ENCODE results near the gene FAM222A. TPM values are rescaled to one million over a fixed set of nuclear protein-coding genes. Genes with fewer than 3 reads are reported as not detected.
"Not testable (repeated sequence)": the region's sequence is repeated elsewhere in the genome, so short reads cannot be mapped to it uniquely, and the experiment has no call there.

The FAM222A gene
- total RNA-seq, 4 donors from 2014 or later = 0.54 to 3.7 (median 0.92) TPM

- Histone ChIP-seq H3K9me3 (no peaks in the 10 kb centered on the region), H3K27me3 (peaks cover 20% of the 10 kb centered on the region), H3K4me1 (no peaks in the 10 kb centered on the region), H3K4me3 (no peak overlapping the region), H3K36me3 (no peaks in the 10 kb centered on the region), H3K27ac (no peak overlapping the region)
- no peak for ATAC-seq
- TF ChIP-seq POLR2A (IDR thresholded peaks at IDR 0.05) = no peak
- no peak for TF ChIP-seq POLR2AphosphoS5 (IDR thresholded peaks at IDR 0.05)
- TF ChIP-seq, protein P1, sequence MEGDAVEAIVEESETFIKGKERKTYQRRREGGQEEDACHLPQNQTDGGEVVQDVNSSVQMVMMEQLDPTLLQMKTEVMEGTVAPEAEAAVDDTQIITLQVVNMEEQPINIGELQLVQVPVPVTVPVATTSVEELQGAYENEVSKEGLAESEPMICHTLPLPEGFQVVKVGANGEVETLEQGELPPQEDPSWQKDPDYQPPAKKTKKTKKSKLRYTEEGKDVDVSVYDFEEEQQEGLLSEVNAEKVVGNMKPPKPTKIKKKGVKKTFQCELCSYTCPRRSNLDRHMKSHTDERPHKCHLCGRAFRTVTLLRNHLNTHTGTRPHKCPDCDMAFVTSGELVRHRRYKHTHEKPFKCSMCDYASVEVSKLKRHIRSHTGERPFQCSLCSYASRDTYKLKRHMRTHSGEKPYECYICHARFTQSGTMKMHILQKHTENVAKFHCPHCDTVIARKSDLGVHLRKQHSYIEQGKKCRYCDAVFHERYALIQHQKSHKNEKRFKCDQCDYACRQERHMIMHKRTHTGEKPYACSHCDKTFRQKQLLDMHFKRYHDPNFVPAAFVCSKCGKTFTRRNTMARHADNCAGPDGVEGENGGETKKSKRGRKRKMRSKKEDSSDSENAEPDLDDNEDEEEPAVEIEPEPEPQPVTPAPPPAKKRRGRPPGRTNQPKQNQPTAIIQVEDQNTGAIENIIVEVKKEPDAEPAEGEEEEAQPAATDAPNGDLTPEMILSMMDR (IDR thresholded peaks at IDR 0.05) = no peak
- TF ChIP-seq EP300 (IDR thresholded peaks at IDR 0.05) = no peak
- 73 to 95% methylated on average over 3 of the region's 3 CpGs for whole genome bisulfite sequencing, 2 donors (ENCODE audit: low coverage in 1 of 2)
These were observed 24.2 kb upstream of the FAM222A start for GRCh38 chr12:109689426-109689825.

DNA sequence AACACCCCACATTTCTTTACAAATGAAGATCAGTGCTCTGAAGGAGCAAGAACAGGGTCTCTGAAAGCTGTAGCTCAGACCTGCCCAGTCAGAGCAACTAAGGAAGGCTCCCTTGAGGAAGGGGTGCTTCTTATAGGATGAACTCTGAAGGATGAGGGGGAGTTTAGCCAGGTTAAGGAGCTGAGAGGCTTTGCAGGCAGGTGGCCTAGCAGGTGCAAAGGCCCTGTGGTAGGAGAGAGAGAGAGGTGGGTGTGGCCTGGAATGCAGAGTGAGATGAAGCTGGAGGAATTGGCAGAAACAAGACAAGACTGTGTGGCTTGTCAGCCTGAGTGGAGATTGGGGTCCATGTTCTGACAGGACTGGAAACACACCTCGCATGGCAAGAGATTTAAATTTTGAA, 20.5 kb upstream of the FAM222A start:
- WGBS, 2 donors (ENCODE audit: low coverage in 1 of 2) = 31 to 83% methylated on average over 1 of the region's 1 CpG
- no peak overlapping the region for H3K27ac ChIP-seq
- no peak overlapping the region for H3K4me3 ChIP-seq
- H3K4me1 ChIP-seq = peaks cover 0 to 8% (median 0%) of the 10 kb centered on the region in 3 donors
- H3K9me3 ChIP-seq = no peaks in the 10 kb centered on the region
- no peaks in the 10 kb centered on the region for H3K36me3 ChIP-seq
- ATAC-seq = no peak
- no peak for TF ChIP-seq POLR2AphosphoS5 (IDR thresholded peaks at IDR 0.05)
- no peak for TF ChIP-seq POLR2A (IDR thresholded peaks at IDR 0.05)
- TF ChIP-seq, protein P1 (IDR thresholded peaks at IDR 0.05) = no peak
- TF ChIP-seq EP300 (IDR thresholded peaks at IDR 0.05) = no peak
- H3K27me3 ChIP-seq = peaks cover 20% of the 10 kb centered on the region

DNA sequence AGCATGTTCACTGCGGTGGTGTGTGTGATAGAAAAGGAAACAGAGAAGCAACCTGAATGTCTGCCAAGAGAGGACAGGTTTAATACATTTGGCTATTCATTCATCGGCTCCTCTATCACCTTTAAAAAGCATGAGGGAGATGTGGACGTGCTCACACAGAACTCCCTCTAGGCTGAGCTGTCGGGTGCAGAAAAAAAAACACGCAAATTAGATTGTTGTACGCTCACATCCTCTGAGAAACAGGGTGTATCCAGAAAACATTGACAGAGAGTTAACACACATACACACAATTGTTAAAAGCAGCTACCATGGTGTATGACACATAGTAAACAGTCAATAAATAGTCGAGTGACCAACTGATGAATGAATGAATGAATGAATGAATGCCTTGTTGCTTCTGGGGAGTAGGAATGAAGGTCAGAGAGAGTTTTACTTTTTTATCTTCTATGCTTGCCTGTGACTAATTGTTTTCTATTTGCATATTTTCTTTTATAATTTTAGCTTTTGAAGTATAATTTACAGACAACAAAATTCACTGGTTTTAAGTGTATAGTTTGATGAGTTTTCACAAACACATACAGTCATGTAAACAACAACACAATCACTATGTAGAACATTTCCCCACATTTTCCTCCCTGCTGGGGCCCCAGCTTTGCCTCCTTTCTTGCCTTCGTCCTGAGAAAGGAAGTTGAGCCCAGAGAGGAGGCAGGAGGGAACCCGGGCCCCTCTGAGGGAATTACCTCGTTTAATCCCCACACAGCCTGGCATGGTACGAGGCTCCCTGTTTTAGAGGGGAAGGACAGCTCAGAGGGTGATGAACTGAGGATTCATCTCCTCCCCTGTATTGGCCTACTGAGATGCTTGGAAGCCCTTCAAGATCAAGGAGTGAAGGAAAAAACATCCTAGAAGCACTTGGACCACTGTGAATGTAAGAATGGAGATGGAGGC, 19.7 kb upstream of the FAM222A start:
- TF ChIP-seq POLR2AphosphoS5 (IDR thresholded peaks at IDR 0.05) = no peak
- TF ChIP-seq POLR2A (IDR thresholded peaks at IDR 0.05) = no peak
- TF ChIP-seq, protein P1 (IDR thresholded peaks at IDR 0.05) = no peak
- no peak for TF ChIP-seq EP300 (IDR thresholded peaks at IDR 0.05)
- no peak overlapping the region for H3K4me3 ChIP-seq
- H3K4me1 ChIP-seq = peaks cover 0 to 8% (median 0%) of the 10 kb centered on the region in 3 donors
- no peaks in the 10 kb centered on the region for H3K36me3 ChIP-seq
- 39 to 58% methylated on average over 7 to 10 of the region's 11 CpGs for WGBS, 2 donors (ENCODE audit: low coverage in 1 of 2)
- no peaks in the 10 kb centered on the region for H3K9me3 ChIP-seq
- no peak for ATAC-seq
- H3K27ac ChIP-seq = no peak overlapping the region
- peaks cover 20% of the 10 kb centered on the region for H3K27me3 ChIP-seq

- not testable (repeated sequence) for H3K9me3 ChIP-seq, H3K4me1 ChIP-seq, ATAC-seq, H3K36me3 ChIP-seq, H3K4me3 ChIP-seq, H3K27ac ChIP-seq
- WGBS, 2 donors (ENCODE audit: low coverage in 1 of 2) = 83 to 100% methylated on average over 1 of the region's 6 CpGs
- peaks cover 20% of the 10 kb centered on the region for H3K27me3 ChIP-seq
These were observed 19.0 kb upstream of the FAM222A start for GRCh38 chr12:109694629-109695028.

DNA sequence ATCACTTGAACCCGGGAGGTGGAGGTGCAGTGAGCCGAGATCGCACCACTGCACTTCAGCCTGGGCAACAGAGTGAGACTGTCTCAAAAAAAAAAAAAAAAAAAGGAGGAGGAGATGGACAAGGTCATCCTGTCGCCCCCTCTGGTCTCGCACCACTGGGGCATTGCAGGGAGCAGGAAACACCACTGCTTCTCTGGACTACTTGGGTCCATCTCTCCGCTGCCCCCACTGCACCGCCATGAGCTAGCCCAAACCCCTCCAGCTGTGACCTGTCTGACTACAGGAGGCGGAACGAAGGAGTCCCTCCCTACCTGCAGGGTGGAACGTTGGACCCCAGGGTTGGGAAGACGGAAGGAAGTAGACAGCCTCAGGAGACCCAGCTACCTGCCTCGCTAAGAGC, 18.2 kb upstream of the FAM222A start:
- peaks cover 0 to 8% (median 0%) of the 10 kb centered on the region in 3 donors for H3K4me1 ChIP-seq
- H3K27ac ChIP-seq = no peak overlapping the region
- no peaks in the 10 kb centered on the region for H3K9me3 ChIP-seq
- H3K27me3 ChIP-seq = peaks cover 20% of the 10 kb centered on the region
- 73 to 90% methylated on average over 2 to 12 of the region's 12 CpGs for WGBS, 2 donors (ENCODE audit: low coverage in 1 of 2)
- no peak overlapping the region for H3K4me3 ChIP-seq
- no peak for TF ChIP-seq EP300 (IDR thresholded peaks at IDR 0.05)
- no peak for TF ChIP-seq POLR2A (IDR thresholded peaks at IDR 0.05)
- TF ChIP-seq, protein P1 (IDR thresholded peaks at IDR 0.05) = no peak
- TF ChIP-seq POLR2AphosphoS5 (IDR thresholded peaks at IDR 0.05) = no peak
- no peaks in the 10 kb centered on the region for H3K36me3 ChIP-seq
- no peak for ATAC-seq

All from gastroesophageal sphincter (tissue), 4 donors.